NT2/D1 (cell line): ENCODE results near the gene WDR86.

Experiments
- SUZ12 ChIP-seq: IDR thresholded peaks from 2 replicates; pipeline ENCODE4 v1.6.1; 2011; ENCODE audit not compliant: insufficient read length, insufficient read depth; ENCODE audit errors: extremely low read depth
- YY1 ChIP-seq: IDR thresholded peaks from 2 replicates; pipeline ENCODE4 v1.6.1; 2011; ENCODE audit not compliant: insufficient read length, insufficient read depth

- TF ChIP-seq YY1 (no peak), SUZ12 (no peak)
Observed at GRCh38 chr7:151377406-151377805, 32.4 kb downstream of the WDR86 start.
